GM12878 (cell line): ENCODE measurements around the gene RHBDD1. TPM values are rescaled to one million over a fixed set of nuclear protein-coding genes. Genes with fewer than 3 reads are reported as not detected.

Experiments used
- ATAC-seq: fragments of 200-7000 bp; cut with Tn5 transposase; 3 replicates; pipeline ENCODE4 v1.9.1; 2020; ENCODE audit warnings: mild to moderate bottlenecking, moderate library complexity
- BruUV-seq: library from RNA; stranded (reverse); fragments of 400-500 nt; replicated peaks from 2 replicates; lab custom pipeline; 2021; lab: Mats Ljungman, UMichigan
- CTCF ChIA-PET: fragments of 300-600 bp; sonication (Branson Sonifier 250); formaldehyde crosslinking; extraction: SDS; loops from one replicate; lab custom pipeline; 2021; ENCODE audit warnings: inconsistent platforms; lab: Yijun Ruan, JAX
- POLR2A ChIA-PET: fragments of 350-600 bp; formaldehyde crosslinking; extraction: SDS; loops from one replicate; lab custom pipeline; 2021; ENCODE audit warnings: inconsistent platforms; lab: Charles Lee
- RAD21 ChIA-PET: fragments of 300-600 bp; sonication (Branson Sonifier 250); formaldehyde crosslinking; loops from one replicate; lab custom pipeline; 2023; ENCODE audit warnings: antibody characterized with exemption; ENCODE audit not compliant: unreplicated experiment; lab: Charles Lee
- SMC1A ChIA-PET: fragments of 300-600 bp; sonication (Branson Sonifier 250); formaldehyde crosslinking; loops from one replicate; lab custom pipeline; 2023; ENCODE audit not compliant: unreplicated experiment, uncharacterized antibody; lab: Charles Lee
- DNase-seq: peaks from one replicate; pipeline ENCODE4 v3.0.0-alpha.2; 2011; ENCODE audit warnings: low read depth, low spot score
- FAIRE-seq: peaks from 3 replicates; lab custom pipeline; 2011; peaks lifted over from hg19 to GRCh38; lab: Jason Lieb, UNC
- H2AFZ ChIP-seq: 2 replicates; pipeline ENCODE4 v1.6.0; 2011; ENCODE audit warnings: low read depth, low read length, control low read depth; ENCODE audit not compliant: control insufficient read depth
- H3K27ac ChIP-seq: 2 replicates; pipeline ENCODE4 v1.5.1; 2011; ENCODE audit warnings: control low read depth; ENCODE audit not compliant: control insufficient read depth, insufficient read depth
- H3K27me3 ChIP-seq, 2 experiments: replicated peaks in 1 of 2; 2 replicates each; pipeline versions ENCODE4 v1.6.0 to v1.6.1; 2011; ENCODE audit warnings: low read length in 1 of 2; ENCODE audit not compliant: control insufficient read depth in 2 of 2, insufficient read depth in 2 of 2
- H3K36me3 ChIP-seq, 2 experiments: 2 replicates each; pipeline ENCODE4 v1.5.1; 2011; ENCODE audit warnings: low read length in 1 of 2; ENCODE audit not compliant: control insufficient read depth in 2 of 2, insufficient read depth in 2 of 2
- H3K4me1 ChIP-seq: 2 replicates; pipeline ENCODE4 v1.6.1; 2011; ENCODE audit warnings: mild to moderate bottlenecking, low read length, moderate library complexity, mixed read lengths; ENCODE audit not compliant: control insufficient read depth, insufficient read depth
- H3K4me2 ChIP-seq: 2 replicates; pipeline ENCODE4 v1.6.0; 2011; ENCODE audit warnings: control low read depth; ENCODE audit not compliant: control insufficient read depth, insufficient read depth
- H3K4me3 ChIP-seq: fragments of 200-600 bp; sonication (generic); 2 replicates; pipeline ENCODE4 v1.5.1; 2016
- H3K79me2 ChIP-seq: 2 replicates; pipeline ENCODE4 v1.6.0; 2011; ENCODE audit warnings: low read length; ENCODE audit not compliant: control insufficient read depth, insufficient read depth
- H3K9ac ChIP-seq: 2 replicates; pipeline ENCODE4 v1.8.0; 2011; ENCODE audit warnings: low read length, control low read depth, mixed read lengths; ENCODE audit not compliant: control insufficient read depth, insufficient read depth
- H3K9me3 ChIP-seq: replicated peaks from 3 replicates; pipeline ENCODE4 v1.5.1; 2011; ENCODE audit warnings: mild to moderate bottlenecking, low read length; ENCODE audit not compliant: control insufficient read depth, insufficient read depth
- H4K20me1 ChIP-seq: 2 replicates; pipeline ENCODE4 v1.6.0; 2011; ENCODE audit not compliant: control insufficient read depth, insufficient read depth
- ASH2L ChIP-seq: fragments of 300-600, 200-600 bp; sonication (generic); IDR thresholded peaks from 2 replicates; pipeline ENCODE4 v1.6.1; 2017; ENCODE audit warnings: low read depth, mild to moderate bottlenecking, borderline replicate concordance
- ATF7 ChIP-seq: fragments of 450-650 bp; IDR thresholded peaks from 2 replicates; pipeline ENCODE4 v1.6.1; 2016; ENCODE audit warnings: low read depth, mild to moderate bottlenecking
- BACH1 ChIP-seq: fragments of 450-650 bp; IDR thresholded peaks from 2 replicates; pipeline ENCODE4 v1.6.1; 2017; ENCODE audit warnings: mild to moderate bottlenecking, borderline replicate concordance
- CBFB ChIP-seq: IDR thresholded peaks from 2 replicates; pipeline ENCODE4 v1.6.1; 2016; ENCODE audit warnings: antibody characterized with exemption, low read depth
- FOXM1 ChIP-seq: IDR thresholded peaks from 2 replicates; pipeline ENCODE4 v1.6.1; 2012; ENCODE audit warnings: low read depth, mild to moderate bottlenecking, inconsistent platforms, low read length, moderate library complexity
- GATAD2B ChIP-seq: fragments of 450-650 bp; conservative IDR thresholded peaks from 2 replicates; pipeline ENCODE4 v1.6.1; 2017; ENCODE audit warnings: low read depth, mild to moderate bottlenecking, moderate library complexity
- MTA2 ChIP-seq: fragments of 450-650 bp; IDR thresholded peaks from 2 replicates; pipeline ENCODE4 v1.6.1; 2016; ENCODE audit warnings: low read depth, mild to moderate bottlenecking, moderate library complexity
- MYB ChIP-seq: fragments of 150-350 bp; IDR thresholded peaks from 2 replicates; pipeline ENCODE4 v1.6.1; 2014; ENCODE audit warnings: mild to moderate bottlenecking, low read depth, low read length, borderline replicate concordance
- PBX3 ChIP-seq: IDR thresholded peaks from 2 replicates; pipeline ENCODE4 v1.6.1; 2011; ENCODE audit warnings: mild to moderate bottlenecking, low read depth, low read length, moderate library complexity; ENCODE audit not compliant: insufficient replicate concordance
- RFX5 ChIP-seq: IDR thresholded peaks from 2 replicates; pipeline ENCODE4 v1.6.1; 2011; ENCODE audit warnings: low read depth, low read length, improper control_type of control experiment
- SMARCA5 ChIP-seq: fragments of 450-650 bp; IDR thresholded peaks from 2 replicates; pipeline ENCODE4 v1.6.1; 2017; ENCODE audit warnings: mild to moderate bottlenecking
- TBL1XR1 ChIP-seq: IDR thresholded peaks from 2 replicates; pipeline ENCODE4 v1.6.1; 2012; ENCODE audit warnings: low read depth, low read length, improper control_type of control experiment
- ZNF687 ChIP-seq: fragments of 450-650 bp; IDR thresholded peaks from 2 replicates; pipeline ENCODE4 v1.6.1; 2017; ENCODE audit warnings: mild to moderate bottlenecking, moderate library complexity
- WGBS: methylation state at CpG from one replicate; pipeline ENCODE4 v1.1.6; 2016; ENCODE audit warnings: low lambda C conversion rate; ENCODE audit not compliant: insufficient replicate concordance, insufficient coverage; ENCODE audit errors: missing lambda C conversion rate; 5-methylcytosine and 5-hydroxymethylcytosine counted together
- in situ Hi-C: fragments of 300-500 bp; cut with MboI; formaldehyde crosslinking; loops from 9 replicates; pipeline ENCODE4 v1.14.3; 2018; ENCODE audit warnings: mixed read lengths
- intact Hi-C: fragments of 100-400 bp; cut with micrococcal nuclease; formaldehyde crosslinking; loops from one replicate; pipeline ENCODE4 v1.14.2; 2022; ENCODE audit not compliant: unreplicated experiment
- polyA plus RNA-seq, 11 experiments: library from polyadenylated mRNA; depleted of rRNA in 4 of 11; unstranded in 6 of 11; stranded (reverse) in 5 of 11; fragments of >200 nt; fragmentation: Nextera tagmentation in 4 of 11; fragmentation: Illumina TruSeq in 1 of 11; extraction: Ambion mirVana in 4 of 11; extraction: Trizol in 1 of 11; gene quantifications; 1 replicate in 1 of 11; 2 replicates in 10 of 11; pipeline versions ENCODE4 v1.2.1 to v1.2.3, GENCODE V29; 2011 to 2016; ENCODE audit warnings: inconsistent platforms in 2 of 11, missing spikeins in 2 of 11, low read depth in 1 of 11
- total RNA-seq, 4 experiments: library from RNA; depleted of rRNA in 3 of 4; stranded (reverse); fragments of >200 nt in 3 of 4; fragmentation: Illumina TruSeq in 1 of 4; extraction: Trizol in 1 of 4; gene quantifications; 2 replicates each; pipeline versions ENCODE4 v1.2.1 to v1.2.3, GENCODE V29; 2013 to 2021

Gene RHBDD1
- total and polyA plus RNA-seq, 10 of the 15 experiments (the other 5 are each of a cell fraction or from before 2014, with no cell fraction given), result 7.1 to 36.4 (median 14.7) TPM

- no peak overlapping the region for H3K4me3 ChIP-seq
- in situ Hi-C loops, result loop anchor here (5.0 kb wide), 2 partner anchors 910 to 1130 kb away; no protein-coding TSS in a partner anchor
- WGBS, result 97% methylated on average over 48 of the region's 50 CpGs
Measured at GRCh38 chr2:226797289-226797988, 38.4 kb upstream of the RHBDD1 start.

More at GRCh38 chr2:226797289-226797988, 38.4 kb upstream of the RHBDD1 start:
- no peak overlapping the region for H3K9ac ChIP-seq
- H3K9me3 ChIP-seq, result no peaks in the 10 kb centered on the region
- H3K4me1 ChIP-seq, result peaks cover 8% of the 10 kb centered on the region
- FAIRE-seq (no peak), DNase-seq (no peak), ATAC-seq (no peak)
- H3K36me3 ChIP-seq, result no peaks in the 10 kb centered on the region
- H3K27me3 ChIP-seq, result no peaks in the 10 kb centered on the region
- CTCF ChIA-PET, result interaction anchor here (0.7 to 6.3 kb wide), 4 partner anchors 8 to 908 kb away, joined by 3 to 80 read pairs (median 5); no protein-coding TSS in a partner anchor
- BruUV-seq, result no TSS peak
- H2AFZ ChIP-seq, result no peak overlapping the region
- POLR2A ChIA-PET, result no interaction called here
- TF ChIP-seq ZNF687 (no peak), MYB (no peak), CBFB (no peak), ASH2L (no peak), SMARCA5 (no peak), GATAD2B (no peak), BACH1 (no peak), FOXM1 (no peak), MTA2 (no peak), ATF7 (no peak), PBX3 (no peak), TBL1XR1 (no peak), RFX5 (no peak)
- intact Hi-C loops, result no loop called here
- H3K27ac ChIP-seq, result no peak overlapping the region
- RAD21 ChIA-PET, result interaction anchor here (2.2 kb wide), 1 partner anchor 582 kb away, joined by 7 read pairs; no protein-coding TSS in a partner anchor
- no peak overlapping the region for H3K4me2 ChIP-seq
- H3K79me2 ChIP-seq, result no peaks in the 10 kb centered on the region
- SMC1A ChIA-PET, result interaction anchor here (1.2 kb wide), 2 partner anchors 20 to 1128 kb away, joined by 3 to 4 read pairs; no protein-coding TSS in a partner anchor
- no peaks in the 10 kb centered on the region for H4K20me1 ChIP-seq
